HG03442 (cell line): ENCODE measurements around the gene MYLK.

Source experiments
- ATAC-seq: cut with Tn5 transposase; IDR thresholded peaks from one replicate; pipeline ENCODE4 v1.9.1; 2021; ENCODE audit warnings: mild to moderate bottlenecking, moderate library complexity; ENCODE audit not compliant: unreplicated experiment

The MYLK gene

GRCh38 chr3:123683505-123684154 lies 200.5 kb downstream of the MYLK start:
- ATAC-seq, result no peak

GRCh38 chr3:123682781-123683504 lies 201.2 kb downstream of the MYLK start:
- no peak for ATAC-seq

DNA sequence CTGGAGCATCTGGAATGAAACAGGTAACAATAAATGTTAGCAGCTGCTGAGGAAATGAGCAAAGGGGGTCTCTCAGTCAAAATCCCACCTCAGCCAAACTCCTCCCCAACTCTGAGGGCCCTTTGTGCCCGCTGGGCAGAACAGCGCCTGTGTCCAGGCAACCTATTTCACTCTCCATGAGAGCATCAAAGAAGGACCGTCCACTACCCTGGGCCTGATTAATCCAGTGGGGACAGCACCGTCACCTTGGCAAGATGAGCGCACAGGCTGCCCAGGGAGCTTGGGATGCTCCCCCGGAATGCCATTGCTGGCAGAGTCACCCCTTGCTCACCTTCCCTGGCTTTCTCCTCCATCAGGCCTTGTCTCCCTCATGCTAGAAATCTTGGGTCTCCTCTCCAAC lies 201.8 kb downstream of the MYLK start:
- no peak for ATAC-seq

GRCh38 chr3:123679712-123680386 lies 204.3 kb downstream of the MYLK start:
- ATAC-seq, result no peak

GRCh38 chr3:123678108-123678511 lies 206.0 kb downstream of the MYLK start:
- no peak for ATAC-seq

- ATAC-seq, result no peak
These were observed 211.5 kb downstream of the MYLK start for GRCh38 chr3:123672429-123673146.

- no peak for ATAC-seq
These were observed 213.4 kb downstream of the MYLK start for GRCh38 chr3:123670743-123671142.

DNA sequence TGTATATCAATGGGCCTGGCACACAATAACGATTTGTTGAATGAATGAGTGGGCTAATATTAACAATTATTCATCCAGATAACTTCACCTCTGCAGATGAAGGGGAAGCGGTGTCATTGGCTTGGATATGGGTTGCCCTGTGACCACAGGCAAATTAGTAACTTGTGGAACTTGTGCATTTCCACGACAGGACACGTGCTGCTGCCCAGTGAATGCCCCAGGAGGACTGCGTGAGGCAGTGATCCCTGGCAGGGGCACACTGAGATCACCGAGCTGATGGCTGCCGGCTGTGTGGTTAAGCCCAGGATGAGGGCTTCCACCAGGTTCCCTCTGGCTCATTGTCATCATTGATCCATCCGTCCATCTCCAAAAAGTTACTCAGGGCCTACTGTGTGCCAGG lies 215.2 kb downstream of the MYLK start:
- no peak for ATAC-seq

- ATAC-seq, result no peak
These were observed 216.3 kb downstream of the MYLK start for GRCh38 chr3:123667784-123668183.

GRCh38 chr3:123664753-123665152 lies 219.4 kb downstream of the MYLK start:
- no peak for ATAC-seq

DNA sequence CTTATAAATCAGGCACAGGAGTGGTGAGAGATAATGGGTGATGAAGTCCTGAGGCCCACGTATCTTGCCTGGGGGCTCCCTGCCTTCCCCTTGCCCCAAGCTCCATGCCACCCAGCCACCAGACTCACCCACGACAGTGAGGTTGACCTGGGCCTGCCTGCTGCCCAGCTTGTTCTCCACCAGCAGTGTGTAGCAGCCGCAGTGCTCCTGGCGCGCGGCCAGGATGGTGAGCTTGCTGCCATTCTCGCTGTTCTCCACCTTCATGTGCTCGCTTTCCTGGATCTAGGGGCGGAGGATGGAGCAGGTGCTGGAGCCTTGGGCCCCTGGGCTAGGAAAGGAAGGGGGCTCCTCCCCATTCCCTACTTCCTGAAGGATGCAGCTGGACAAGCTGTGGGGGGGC lies 220.2 kb downstream of the MYLK start:
- ATAC-seq, result no peak

- ATAC-seq, result no peak
These were observed 222.2 kb downstream of the MYLK start for GRCh38 chr3:123661973-123662372.

DNA sequence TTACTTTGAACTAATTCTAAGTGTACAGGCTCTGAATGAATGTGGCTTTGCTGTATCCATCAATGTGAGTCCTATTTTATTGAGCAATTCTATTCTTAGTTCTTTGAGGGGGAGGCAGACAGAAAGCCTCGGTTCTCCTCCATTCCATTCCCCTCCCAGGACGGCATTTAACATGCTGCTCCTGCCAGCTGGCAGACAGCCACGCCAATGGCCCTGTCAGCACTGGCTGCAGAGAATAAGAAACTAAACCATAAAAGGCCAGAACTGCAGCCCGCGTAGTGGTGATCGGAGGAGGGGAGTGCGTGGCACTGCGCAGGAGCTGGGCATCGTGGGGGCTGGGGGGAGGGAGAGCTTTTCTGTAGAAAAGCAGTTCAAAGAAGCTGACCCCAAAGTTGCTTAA lies 223.2 kb downstream of the MYLK start:
- ATAC-seq, result no peak

DNA sequence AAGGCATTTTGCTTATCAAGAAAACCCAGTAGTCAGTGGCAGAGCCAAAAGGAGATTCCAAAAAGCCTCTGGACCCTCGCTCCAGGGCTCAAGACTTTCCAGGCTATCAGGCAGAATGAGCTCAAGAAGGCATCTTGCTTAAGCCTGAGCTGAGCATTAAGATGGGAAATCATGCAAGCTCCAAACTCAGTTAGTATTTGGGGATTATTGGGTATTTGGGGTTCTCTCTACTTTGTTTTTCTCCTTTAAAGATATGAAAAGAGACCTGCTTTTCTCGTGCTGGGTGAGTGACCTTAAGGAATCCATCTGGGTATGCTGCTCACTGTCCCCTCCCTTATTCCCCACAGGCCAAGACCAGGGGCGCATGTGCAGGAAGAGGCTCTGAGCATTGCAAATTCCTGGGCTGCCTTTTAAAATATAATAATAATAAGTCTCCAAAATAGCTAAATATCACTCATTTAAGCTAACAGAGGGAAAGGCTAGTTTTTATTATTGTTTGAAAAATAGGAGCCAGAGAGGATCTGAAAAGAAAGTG lies 223.9 kb downstream of the MYLK start:
- no peak for ATAC-seq

DNA sequence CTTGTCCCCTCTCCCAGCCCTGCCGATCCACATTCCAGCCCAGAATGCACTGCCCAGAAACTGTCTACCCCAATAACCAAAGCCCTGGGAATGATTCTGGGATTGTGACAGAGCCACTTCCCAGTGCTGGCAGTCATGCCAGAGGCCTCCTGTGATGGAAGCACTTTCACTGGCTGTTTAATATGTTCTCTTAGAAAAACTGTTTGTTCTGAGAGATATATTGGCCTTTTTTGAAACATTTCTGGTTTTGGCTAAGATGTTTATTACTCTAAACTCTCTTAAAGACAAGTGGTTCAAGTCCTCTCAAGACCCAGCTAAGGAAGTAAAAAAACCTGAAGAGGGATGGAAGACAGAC lies 225.3 kb downstream of the MYLK start:
- ATAC-seq, result no peak

GRCh38 chr3:123658118-123658851 lies 225.8 kb downstream of the MYLK start:
- ATAC-seq, result no peak

DNA sequence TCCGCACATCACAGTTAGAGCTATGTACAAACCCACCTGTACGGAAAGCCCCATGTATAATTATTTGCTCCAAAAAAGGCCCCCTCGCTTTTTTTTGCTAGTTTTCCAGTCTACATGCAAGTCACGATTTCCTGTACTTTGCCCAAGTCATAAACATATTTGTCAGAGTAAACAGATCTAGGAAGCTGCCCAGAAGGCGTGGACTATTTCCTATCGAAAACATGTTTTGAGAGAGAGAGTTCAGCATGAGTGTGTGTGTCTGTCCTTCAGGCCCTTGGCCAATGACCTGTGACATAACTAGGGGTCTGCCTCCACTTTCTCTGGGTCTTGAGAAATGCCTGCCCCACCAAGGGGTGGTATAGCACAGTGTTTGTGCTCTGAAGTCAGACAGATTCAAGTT lies 226.6 kb downstream of the MYLK start:
- ATAC-seq, result no peak

GRCh38 chr3:123657111-123657510 lies 227.0 kb downstream of the MYLK start:
- no peak for ATAC-seq

- ATAC-seq, result no peak
These were observed 227.4 kb downstream of the MYLK start for GRCh38 chr3:123656691-123657090.

DNA sequence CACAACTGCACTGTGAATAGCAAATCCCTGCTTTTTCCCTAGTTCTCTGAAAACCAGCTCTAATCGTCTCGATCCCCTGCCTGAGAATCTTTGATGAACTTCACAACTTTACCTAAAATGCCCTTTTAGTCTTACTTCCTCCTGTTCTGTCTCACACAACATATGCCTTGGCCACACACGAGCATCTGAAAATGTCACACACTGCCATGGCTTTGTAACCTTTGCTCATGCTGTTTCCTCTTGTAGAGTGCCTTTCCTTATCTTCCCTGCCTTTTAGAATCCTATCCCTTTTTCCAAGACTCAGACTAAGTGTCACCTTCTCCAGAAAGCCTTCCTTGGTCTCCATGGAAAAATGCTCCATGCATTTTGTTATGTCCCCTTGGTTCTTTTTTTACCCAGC lies 227.9 kb downstream of the MYLK start:
- no peak for ATAC-seq

DNA sequence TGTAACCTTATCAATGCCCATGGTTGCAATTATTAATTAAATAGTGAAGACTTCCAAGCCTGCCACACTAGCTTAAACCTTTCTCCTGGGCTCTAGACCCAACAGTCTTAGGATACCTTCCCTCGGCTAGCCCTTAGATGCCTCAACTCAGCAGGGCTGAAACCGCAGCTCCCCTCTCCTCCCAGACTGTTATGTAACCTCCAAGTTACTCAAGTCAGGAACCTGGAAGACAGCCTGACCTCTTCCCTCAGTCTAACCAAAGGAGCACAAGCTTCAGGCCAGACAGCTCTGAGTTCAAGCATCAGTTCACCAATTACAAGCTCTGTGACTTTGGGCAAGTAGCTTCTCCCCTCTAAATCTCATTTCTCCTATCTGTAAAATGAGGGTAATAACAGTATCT lies 228.7 kb downstream of the MYLK start:
- no peak for ATAC-seq
